Activated CD4-positive, alpha-beta T cell treated with anti-CD3 and anti-CD28 coated beads, Interleukin-2, amount 10 ng/mL, durations not matched to agents 24 days and 14 days (primary cell): ENCODE results near the gene PGAM2. TPM values are rescaled to one million over a fixed set of nuclear protein-coding genes. Genes with fewer than 3 reads are reported as not detected.

Experiments
- DNase-seq: peaks from one replicate; pipeline ENCODE4 v3.0.0; 2022
- H3K27ac Mint-ChIP-seq: one replicate; pipeline ENCODE4 v1.8.0; 2022; ENCODE audit warnings: mild to moderate bottlenecking, mixed read lengths
- H3K27me3 Mint-ChIP-seq: one replicate; pipeline ENCODE4 v1.8.0; 2022; ENCODE audit warnings: mixed read lengths
- H3K36me3 Mint-ChIP-seq: one replicate; pipeline ENCODE4 v1.8.0; 2022; ENCODE audit warnings: low read depth, mild to moderate bottlenecking, mixed read lengths
- H3K4me1 Mint-ChIP-seq: one replicate; pipeline ENCODE4 v1.8.0; 2021; ENCODE audit warnings: mixed read lengths
- H3K4me3 Mint-ChIP-seq: one replicate; pipeline ENCODE4 v1.8.0; 2022; ENCODE audit warnings: mild to moderate bottlenecking, moderate library complexity, mixed read lengths
- H3K9me3 Mint-ChIP-seq: one replicate; pipeline ENCODE4 v1.8.0; 2021; ENCODE audit warnings: mixed read lengths
- intact Hi-C: fragments of 100-400 bp; cut with micrococcal nuclease; formaldehyde crosslinking; loops from one replicate; pipeline ENCODE4 v1.15.1; 2023
- total RNA-seq: library from RNA; stranded (reverse); gene quantifications from 2 replicates; pipeline ENCODE4 v1.2.3, GENCODE V29; 2022

The PGAM2 gene
- total RNA-seq, 1 donor from 2014 or later = 0.42 TPM

- Mint-ChIP-seq H3K4me1 (peaks cover 20% of the 10 kb centered on the region), H3K27me3 (no peaks in the 10 kb centered on the region), H3K36me3 (peaks cover 10% of the 10 kb centered on the region), H3K27ac (peak overlapping the region; percentile 42), H3K4me3 (peak overlapping the region; percentile 50), H3K9me3 (no peaks in the 10 kb centered on the region)
- intact Hi-C loops = loop anchor here (2.0 to 5.0 kb wide), 4 partner anchors 63 to 713 kb away; partner anchors contain the start of genes PPIA and TMED4
- DNase-seq = no peak
Measured at GRCh38 chr7:44083796-44084195, 18.4 kb upstream of the PGAM2 start.

GRCh38 chr7:44082541-44083207 is 17.3 kb upstream of the PGAM2 start:
- H3K4me1 Mint-ChIP-seq = peaks cover 26% of the 10 kb centered on the region
- peak overlapping the region; percentile 80 for H3K27ac Mint-ChIP-seq
- H3K9me3 Mint-ChIP-seq = no peaks in the 10 kb centered on the region
- peak; percentile 99 for DNase-seq
- no peaks in the 10 kb centered on the region for H3K27me3 Mint-ChIP-seq
- intact Hi-C loops = loop anchor here (1.0 to 5.0 kb wide), 10 partner anchors 15 to 766 kb away; partner anchors contain the start of genes AEBP1, H2AZ2, POLD2 and PPIA
- H3K36me3 Mint-ChIP-seq = peaks cover 19% of the 10 kb centered on the region
- H3K4me3 Mint-ChIP-seq = peak overlapping the region; percentile 85

- H3K4me1 Mint-ChIP-seq = peaks cover 29% of the 10 kb centered on the region
Measured at GRCh38 chr7:44081266-44081748, 15.9 kb upstream of the PGAM2 start.

GRCh38 chr7:44080686-44081265 is 15.4 kb upstream of the PGAM2 start:
- H3K27me3 Mint-ChIP-seq = no peaks in the 10 kb centered on the region
- peaks cover 29% of the 10 kb centered on the region for H3K4me1 Mint-ChIP-seq
- no peaks in the 10 kb centered on the region for H3K9me3 Mint-ChIP-seq
- intact Hi-C loops = loop anchor here (5.0 kb wide), 2 partner anchors 177 to 502 kb away; partner anchors contain the start of gene TMED4
- H3K36me3 Mint-ChIP-seq = peaks cover 31% of the 10 kb centered on the region
- H3K4me3 Mint-ChIP-seq = peak overlapping the region; percentile 85
- no peak for DNase-seq
- H3K27ac Mint-ChIP-seq = peak overlapping the region; percentile 88

More at GRCh38 chr7:44081266-44081748, 15.9 kb upstream of the PGAM2 start:
- Mint-ChIP-seq H3K27me3 (no peaks in the 10 kb centered on the region), H3K36me3 (peaks cover 29% of the 10 kb centered on the region), H3K9me3 (no peaks in the 10 kb centered on the region), H3K27ac (peak overlapping the region; percentile 88), H3K4me3 (peak overlapping the region; percentile 85)
- peak; percentile 76 for DNase-seq
- intact Hi-C loops = loop anchor here (5.0 kb wide), 2 partner anchors 176 to 501 kb away; partner anchors contain the start of gene TMED4

- H3K27me3 Mint-ChIP-seq = no peaks in the 10 kb centered on the region
- peaks cover 34% of the 10 kb centered on the region for H3K36me3 Mint-ChIP-seq
- DNase-seq = no peak
- intact Hi-C loops = loop anchor here (5.0 kb wide), 2 partner anchors 177 to 502 kb away; partner anchors contain the start of gene TMED4
- H3K9me3 Mint-ChIP-seq = no peaks in the 10 kb centered on the region
- H3K4me3 Mint-ChIP-seq = no peak overlapping the region
- no peak overlapping the region for H3K27ac Mint-ChIP-seq
- peaks cover 29% of the 10 kb centered on the region for H3K4me1 Mint-ChIP-seq
Measured at GRCh38 chr7:44080118-44080517, 14.8 kb upstream of the PGAM2 start.

- Mint-ChIP-seq H3K4me1 (peaks cover 29% of the 10 kb centered on the region), H3K27ac (no peak overlapping the region), H3K9me3 (no peaks in the 10 kb centered on the region), H3K27me3 (no peaks in the 10 kb centered on the region), H3K36me3 (peaks cover 35% of the 10 kb centered on the region), H3K4me3 (peak overlapping the region; percentile 17)
- no peak for DNase-seq
- intact Hi-C loops = loop anchor here (5.0 kb wide), 2 partner anchors 178 to 503 kb away; partner anchors contain the start of gene TMED4
Measured at GRCh38 chr7:44079331-44080021, 14.1 kb upstream of the PGAM2 start.

GRCh38 chr7:44078521-44078920 is 13.2 kb upstream of the PGAM2 start:
- intact Hi-C loops = no loop called here

GRCh38 chr7:44077681-44078091 is 12.3 kb upstream of the PGAM2 start:
- H3K4me1 Mint-ChIP-seq = peaks cover 18% of the 10 kb centered on the region
- H3K4me3 Mint-ChIP-seq = no peak overlapping the region
- no peaks in the 10 kb centered on the region for H3K9me3 Mint-ChIP-seq
- DNase-seq = no peak
- H3K27me3 Mint-ChIP-seq = no peaks in the 10 kb centered on the region
- intact Hi-C loops = no loop called here
- peaks cover 42% of the 10 kb centered on the region for H3K36me3 Mint-ChIP-seq
- peak overlapping the region; percentile 31 for H3K27ac Mint-ChIP-seq

More at GRCh38 chr7:44078521-44078920, 13.2 kb upstream of the PGAM2 start:
- H3K27ac Mint-ChIP-seq = no peak overlapping the region
- no peak overlapping the region for H3K4me3 Mint-ChIP-seq
- DNase-seq = no peak
- peaks cover 24% of the 10 kb centered on the region for H3K4me1 Mint-ChIP-seq
- peaks cover 37% of the 10 kb centered on the region for H3K36me3 Mint-ChIP-seq
- H3K9me3 Mint-ChIP-seq = no peaks in the 10 kb centered on the region
- no peaks in the 10 kb centered on the region for H3K27me3 Mint-ChIP-seq

- H3K4me3 Mint-ChIP-seq = no peak overlapping the region
- H3K27me3 Mint-ChIP-seq = no peaks in the 10 kb centered on the region
- peaks cover 48% of the 10 kb centered on the region for H3K36me3 Mint-ChIP-seq
- no peaks in the 10 kb centered on the region for H3K9me3 Mint-ChIP-seq
- peaks cover 18% of the 10 kb centered on the region for H3K4me1 Mint-ChIP-seq
- H3K27ac Mint-ChIP-seq = no peak overlapping the region
- intact Hi-C loops = no loop called here
- no peak for DNase-seq
Measured at GRCh38 chr7:44077061-44077460, 11.7 kb upstream of the PGAM2 start.

- intact Hi-C loops = no loop called here
- Mint-ChIP-seq H3K36me3 (peaks cover 49% of the 10 kb centered on the region), H3K9me3 (no peaks in the 10 kb centered on the region), H3K27ac (no peak overlapping the region), H3K27me3 (no peaks in the 10 kb centered on the region), H3K4me1 (peaks cover 16% of the 10 kb centered on the region), H3K4me3 (no peak overlapping the region)
- no peak for DNase-seq
Measured at GRCh38 chr7:44076101-44076895, 10.9 kb upstream of the PGAM2 start.

- Mint-ChIP-seq H3K36me3 (peaks cover 44% of the 10 kb centered on the region), H3K4me1 (peaks cover 11% of the 10 kb centered on the region), H3K4me3 (no peak overlapping the region), H3K9me3 (no peaks in the 10 kb centered on the region), H3K27ac (no peak overlapping the region), H3K27me3 (no peaks in the 10 kb centered on the region)
- intact Hi-C loops = no loop called here
- no peak for DNase-seq
Measured at GRCh38 chr7:44075296-44076075, 10.1 kb upstream of the PGAM2 start.

- Mint-ChIP-seq H3K4me3 (no peak overlapping the region), H3K9me3 (no peaks in the 10 kb centered on the region), H3K27me3 (no peaks in the 10 kb centered on the region), H3K27ac (no peak overlapping the region), H3K36me3 (peaks cover 46% of the 10 kb centered on the region), H3K4me1 (peaks cover 11% of the 10 kb centered on the region)
- intact Hi-C loops = no loop called here
- no peak for DNase-seq
Measured at GRCh38 chr7:44074349-44074695, 9.0 kb upstream of the PGAM2 start.
